Thyroid gland (tissue), 4 donors: ENCODE measurements around the gene ITGA1. TPM values are rescaled to one million over a fixed set of nuclear protein-coding genes. Genes with fewer than 3 reads are reported as not detected.

Experiments used
- DNase-seq, 2 donors: peaks; one replicate each; pipeline ENCODE4 v3.0.0-alpha.2; 2019
- H3K27ac ChIP-seq, 3 donors: fragments of 200-600 bp; sonication (generic); 1 replicate in 2 of 3; 2 replicates in 1 of 3; pipeline ENCODE4 v1.5.1; 2016 to 2019; ENCODE audit warnings: mild to moderate bottlenecking in 1 of 3, moderate library complexity in 1 of 3
- H3K27me3 ChIP-seq: fragments of 200-600 bp; sonication (generic); one replicate; pipeline ENCODE4 v1.5.1; 2019
- H3K36me3 ChIP-seq, 2 donors: fragments of 200-600 bp; sonication (generic); one replicate each; pipeline ENCODE4 v1.5.1; 2016 to 2019
- H3K4me1 ChIP-seq, 2 donors: fragments of 200-600 bp; sonication (generic); one replicate each; pipeline ENCODE4 v1.5.1; 2017 to 2019
- H3K4me3 ChIP-seq, 3 donors: fragments of 200-600 bp; sonication (generic); replicated peaks in 1 of 3; 1 replicate in 2 of 3; 2 replicates in 1 of 3; pipeline ENCODE4 v1.5.1; 2016; ENCODE audit warnings: mild to moderate bottlenecking in 1 of 3
- H3K9me3 ChIP-seq: fragments of 200-600 bp; sonication (generic); one replicate; pipeline ENCODE4 v1.5.1; 2017
- POLR2A ChIP-seq, 2 donors: fragments of 450-650 bp; IDR thresholded peaks; one replicate each; pipeline ENCODE4 v1.6.1; 2017; ENCODE audit warnings: antibody characterized with exemption in 2 of 2, mild to moderate bottlenecking in 2 of 2, moderate library complexity in 1 of 2
- WGBS, 2 donors: methylation state at CpG; one replicate each; pipeline ENCODE4 v1.1.5; 2017; 5-methylcytosine and 5-hydroxymethylcytosine counted together
- intact Hi-C: fragments of 100-400 bp; cut with DNase I; formaldehyde crosslinking; loops from one replicate; pipeline ENCODE4 v1.15.1; 2023
- total RNA-seq, 4 donors: library from RNA; depleted of rRNA; stranded (reverse); fragments of >200 nt; gene quantifications; one replicate each; pipeline ENCODE4 v1.2.3, GENCODE V29; 2016
- TF ChIP-seq, protein P1 (sequence below), 6 experiments: fragments of 200-600 bp in 3 of 6; fragments of 450-650 bp in 3 of 6; sonication (generic) in 3 of 6; IDR thresholded peaks; one replicate each; pipeline ENCODE4 v1.5.1; 2016 to 2019; ENCODE audit warnings: antibody characterized with exemption in 6 of 6, mild to moderate bottlenecking in 2 of 6, inconsistent platforms in 1 of 6, moderate library complexity in 1 of 6

ITGA1 gene
- total RNA-seq, 4 donors from 2014 or later: 38.7 to 85.9 (median 52.6) TPM

- WGBS, 2 donors: 94 to 100% methylated on average over 1 of the region's 1 CpG
- TF ChIP-seq POLR2A (IDR thresholded peaks at IDR 0.05): no peak
- TF ChIP-seq, protein P1, sequence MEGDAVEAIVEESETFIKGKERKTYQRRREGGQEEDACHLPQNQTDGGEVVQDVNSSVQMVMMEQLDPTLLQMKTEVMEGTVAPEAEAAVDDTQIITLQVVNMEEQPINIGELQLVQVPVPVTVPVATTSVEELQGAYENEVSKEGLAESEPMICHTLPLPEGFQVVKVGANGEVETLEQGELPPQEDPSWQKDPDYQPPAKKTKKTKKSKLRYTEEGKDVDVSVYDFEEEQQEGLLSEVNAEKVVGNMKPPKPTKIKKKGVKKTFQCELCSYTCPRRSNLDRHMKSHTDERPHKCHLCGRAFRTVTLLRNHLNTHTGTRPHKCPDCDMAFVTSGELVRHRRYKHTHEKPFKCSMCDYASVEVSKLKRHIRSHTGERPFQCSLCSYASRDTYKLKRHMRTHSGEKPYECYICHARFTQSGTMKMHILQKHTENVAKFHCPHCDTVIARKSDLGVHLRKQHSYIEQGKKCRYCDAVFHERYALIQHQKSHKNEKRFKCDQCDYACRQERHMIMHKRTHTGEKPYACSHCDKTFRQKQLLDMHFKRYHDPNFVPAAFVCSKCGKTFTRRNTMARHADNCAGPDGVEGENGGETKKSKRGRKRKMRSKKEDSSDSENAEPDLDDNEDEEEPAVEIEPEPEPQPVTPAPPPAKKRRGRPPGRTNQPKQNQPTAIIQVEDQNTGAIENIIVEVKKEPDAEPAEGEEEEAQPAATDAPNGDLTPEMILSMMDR (IDR thresholded peaks at IDR 0.05): no peak
- intact Hi-C loops: no loop called here
- no peak overlapping the region for H3K4me3 ChIP-seq
- no peaks in the 10 kb centered on the region for H3K9me3 ChIP-seq
- no peak for DNase-seq
- H3K4me1 ChIP-seq: no peaks in the 10 kb centered on the region
- H3K27me3 ChIP-seq: no peaks in the 10 kb centered on the region
- H3K36me3 ChIP-seq: no peaks in the 10 kb centered on the region
- no peak overlapping the region for H3K27ac ChIP-seq
Observed at GRCh38 chr5:52760695-52761366, 26.9 kb upstream of the ITGA1 start.

- intact Hi-C loops: no loop called here
- no peaks in the 10 kb centered on the region for H3K4me1 ChIP-seq
- no peak for DNase-seq
- 89 to 97% methylated on average over 2 of the region's 2 CpGs for WGBS, 2 donors
- no peak overlapping the region for H3K4me3 ChIP-seq
- no peak for TF ChIP-seq POLR2A (IDR thresholded peaks at IDR 0.05)
- TF ChIP-seq, protein P1 (IDR thresholded peaks at IDR 0.05): no peak
- no peaks in the 10 kb centered on the region for H3K36me3 ChIP-seq
- H3K27ac ChIP-seq: no peak overlapping the region
- H3K27me3 ChIP-seq: no peaks in the 10 kb centered on the region
- no peaks in the 10 kb centered on the region for H3K9me3 ChIP-seq
Observed at GRCh38 chr5:52767217-52767743, 20.4 kb upstream of the ITGA1 start.

GRCh38 chr5:52767766-52768480 is 19.8 kb upstream of the ITGA1 start:
- H3K4me3 ChIP-seq: no peak overlapping the region
- no peaks in the 10 kb centered on the region for H3K4me1 ChIP-seq
- intact Hi-C loops: no loop called here
- no peak for DNase-seq
- no peaks in the 10 kb centered on the region for H3K9me3 ChIP-seq
- no peak for TF ChIP-seq POLR2A (IDR thresholded peaks at IDR 0.05)
- TF ChIP-seq, protein P1 (IDR thresholded peaks at IDR 0.05): no peak
- 88 to 93% methylated on average over 1 of the region's 1 CpG for WGBS, 2 donors
- no peak overlapping the region for H3K27ac ChIP-seq
- H3K36me3 ChIP-seq: no peaks in the 10 kb centered on the region
- no peaks in the 10 kb centered on the region for H3K27me3 ChIP-seq

- WGBS, 2 donors: 91 to 93% methylated on average over 5 of the region's 5 CpGs
- Histone ChIP-seq H3K36me3 (no peaks in the 10 kb centered on the region), H3K4me3 (no peak overlapping the region), H3K9me3 (no peaks in the 10 kb centered on the region), H3K4me1 (no peaks in the 10 kb centered on the region), H3K27ac (no peak overlapping the region), H3K27me3 (no peaks in the 10 kb centered on the region)
- no peak for DNase-seq
- intact Hi-C loops: no loop called here
- TF ChIP-seq, protein P1 (IDR thresholded peaks at IDR 0.05): no peak
- no peak for TF ChIP-seq POLR2A (IDR thresholded peaks at IDR 0.05)
Observed at GRCh38 chr5:52769061-52769460, 18.7 kb upstream of the ITGA1 start.
